K562 (cell line): ENCODE data around the gene AP3S2. TPM values are rescaled to one million over a fixed set of nuclear protein-coding genes. Genes with fewer than 3 reads are reported as not detected.

ENCODE experiments used
- ATAC-seq: fragments of 200-7000 bp; cut with Tn5 transposase; 3 replicates; pipeline ENCODE4 v1.9.1; 2020; ENCODE audit warnings: moderate library complexity
- BruUV-seq: library from RNA; stranded (reverse); fragments of 400-500 nt; replicated peaks from 2 replicates; lab custom pipeline; 2021; lab: Mats Ljungman, UMichigan
- CTCF ChIA-PET: fragments of 300-600 bp; formaldehyde crosslinking; extraction: SDS; loops from one replicate; lab custom pipeline; 2021; ENCODE audit warnings: low intra/inter-chr PET ratio; lab: Yijun Ruan, JAX
- POLR2A ChIA-PET: fragments of 300-600, 350-650 bp; sonication (Branson Sonifier 250); formaldehyde crosslinking; extraction: SDS; loops from one replicate; lab custom pipeline; 2021; ENCODE audit warnings: antibody characterized with exemption, inconsistent platforms; lab: Yijun Ruan, JAX
- DNase-seq, 4 experiments: peaks; one replicate each; pipeline versions ENCODE4 v3.0.0 to v3.0.0-alpha.2; 2011 to 2018; ENCODE audit warnings: low spot score in 3 of 4, mixed read lengths in 3 of 4; ENCODE audit errors: extremely low read depth in 1 of 4
- FAIRE-seq: peaks from 2 replicates; lab custom pipeline; 2011; peaks lifted over from hg19 to GRCh38; lab: Jason Lieb, UNC
- H2AFZ ChIP-seq: 2 replicates; pipeline ENCODE4 v1.6.0; 2011; ENCODE audit warnings: low read depth, low read length, control low read depth, inconsistent platforms
- H3K27ac ChIP-seq: fragments of 200-600 bp; 3 replicates; pipeline ENCODE4 v1.8.0; 2011; ENCODE audit warnings: low read depth, mild to moderate bottlenecking, control low read depth, inconsistent platforms, low read length, moderate library complexity, mixed read lengths; ENCODE audit errors: extremely low read depth
- H3K27me3 ChIP-seq, 2 experiments: fragments of 300-600 bp in 1 of 2; 2 replicates in 1 of 2; 3 replicates in 1 of 2; pipeline versions ENCODE4 v1.6.0 to v1.8.0; 2011; ENCODE audit warnings: inconsistent platforms in 2 of 2, low read length in 2 of 2, mild to moderate bottlenecking in 1 of 2, mixed read lengths in 1 of 2, moderate library complexity in 1 of 2; ENCODE audit not compliant: control insufficient read depth in 2 of 2, insufficient read depth in 2 of 2
- H3K36me3 ChIP-seq: fragments of 300-600 bp; 3 replicates; pipeline ENCODE4 v1.8.0; 2011; ENCODE audit warnings: mild to moderate bottlenecking, low read length, inconsistent platforms; ENCODE audit not compliant: control insufficient read depth, insufficient read depth
- H3K4me1 ChIP-seq, 2 experiments: fragments of 200-600 bp in 1 of 2; replicated peaks in 1 of 2; 2 replicates in 1 of 2; 3 replicates in 1 of 2; pipeline versions ENCODE4 v1.5.1 to v1.8.0; 2011; ENCODE audit warnings: inconsistent platforms in 2 of 2, low read length in 2 of 2, mild to moderate bottlenecking in 1 of 2, mixed read lengths in 1 of 2, moderate library complexity in 1 of 2; ENCODE audit not compliant: control insufficient read depth in 2 of 2, insufficient read depth in 2 of 2
- H3K4me2 ChIP-seq: 2 replicates; pipeline ENCODE4 v1.6.1; 2011; ENCODE audit warnings: low read length, control low read depth, inconsistent platforms, mixed read lengths; ENCODE audit not compliant: insufficient read depth
- H3K4me3 ChIP-seq: fragments of 200-600 bp; sonication (generic), shearing (Covaris generic); 2 replicates; pipeline ENCODE4 v1.5.1; 2016; ENCODE audit warnings: control low read depth, inconsistent platforms
- H3K79me2 ChIP-seq: fragments of 200-600 bp; 3 replicates; pipeline ENCODE4 v1.8.0; 2011; ENCODE audit warnings: low read length, inconsistent platforms; ENCODE audit not compliant: control insufficient read depth, insufficient read depth
- H3K9ac ChIP-seq, 2 experiments: 2 replicates each; pipeline versions ENCODE4 v1.6.0 to v1.6.1; 2011; ENCODE audit warnings: low read depth in 2 of 2, low read length in 2 of 2, control low read depth in 1 of 2, inconsistent platforms in 1 of 2, mild to moderate bottlenecking in 1 of 2, mixed read lengths in 1 of 2; ENCODE audit not compliant: insufficient read depth in 1 of 2
- H3K9me1 ChIP-seq: one replicate; pipeline ENCODE4 v1.6.0; 2011; ENCODE audit warnings: inconsistent platforms, mild to moderate bottlenecking, low read length, moderate library complexity; ENCODE audit not compliant: control insufficient read depth, insufficient read depth
- H3K9me3 ChIP-seq: replicated peaks from 2 replicates; pipeline ENCODE4 v1.5.1; 2011; ENCODE audit warnings: low read depth, low read length, inconsistent platforms; ENCODE audit not compliant: control insufficient read depth, insufficient read depth
- H4K20me1 ChIP-seq: replicated peaks from 2 replicates; pipeline ENCODE4 v1.6.1; 2011; ENCODE audit warnings: low read length, inconsistent platforms, mixed read lengths; ENCODE audit not compliant: control insufficient read depth, insufficient read depth
- C11orf30 ChIP-seq: fragments of 450-650 bp; IDR thresholded peaks from 2 replicates; pipeline ENCODE4 v1.6.1; 2016; ENCODE audit warnings: low read depth, mild to moderate bottlenecking
- GATAD2A ChIP-seq: fragments of 450-650 bp; IDR thresholded peaks from 2 replicates; pipeline ENCODE4 v1.6.1; 2017
- HINFP ChIP-seq: fragments of 450-650 bp; conservative IDR thresholded peaks from 2 replicates; pipeline ENCODE4 v1.6.1; 2016; ENCODE audit warnings: missing genetic modification characterization, low read depth, mild to moderate bottlenecking, control low read depth, missing compliant biosample characterization
- KLF16 ChIP-seq: IDR thresholded peaks from 2 replicates; pipeline ENCODE4 v1.6.1; 2016; ENCODE audit warnings: antibody characterized with exemption
- MAFF ChIP-seq: IDR thresholded peaks from 2 replicates; pipeline ENCODE4 v1.6.1; 2012; ENCODE audit warnings: low read length, improper control_type of control experiment
- MAFG ChIP-seq: fragments of 450-650 bp; conservative IDR thresholded peaks from 2 replicates; pipeline ENCODE4 v1.6.1; 2016; ENCODE audit warnings: missing genetic modification characterization, missing compliant biosample characterization
- NFRKB ChIP-seq: fragments of 450-650 bp; IDR thresholded peaks from 2 replicates; pipeline ENCODE4 v1.6.1; 2016; ENCODE audit warnings: low read depth
- XRCC3 ChIP-seq: fragments of 450-650 bp; IDR thresholded peaks from 2 replicates; pipeline ENCODE4 v1.6.1; 2017; ENCODE audit warnings: mild to moderate bottlenecking, moderate library complexity
- ZFP1 ChIP-seq: fragments of 450-650 bp; formaldehyde crosslinking; IDR thresholded peaks from 2 replicates; pipeline ENCODE4 v1.4.0; 2020; ENCODE audit warnings: mild to moderate bottlenecking, mixed read lengths
- ZNF316 ChIP-seq: fragments of 450-650 bp; IDR thresholded peaks from 2 replicates; pipeline ENCODE4 v1.6.1; 2016
- ZNF77 ChIP-seq: fragments of 250-450 bp; sonication (Bioruptor Pico); IDR thresholded peaks from 2 replicates; pipeline ENCODE4 v1.5.0; 2020
- in situ Hi-C: fragments of 300-500 bp; cut with MboI; formaldehyde crosslinking; loops from 4 replicates; pipeline ENCODE4 v1.15.0; 2018; ENCODE audit warnings: inconsistent platforms, mixed read lengths
- intact Hi-C: fragments of 100-400 bp; cut with micrococcal nuclease; formaldehyde crosslinking; loops from 2 replicates; pipeline ENCODE4 v1.14.2; 2022
- polyA plus RNA-seq, 8 experiments: library from polyadenylated mRNA; depleted of rRNA in 4 of 8; stranded (reverse) in 5 of 8; unstranded in 3 of 8; fragments of >200 nt; fragmentation: Nextera tagmentation in 2 of 8; fragmentation: Illumina TruSeq in 1 of 8; extraction: Ambion mirVana in 2 of 8; extraction: Trizol in 1 of 8; gene quantifications; 2 replicates each; pipeline versions ENCODE4 v1.2.1 to v1.2.3, GENCODE V29; 2011 to 2014; ENCODE audit warnings: inconsistent platforms in 1 of 8, missing spikeins in 1 of 8
- total RNA-seq, 7 experiments: library from RNA; depleted of rRNA in 6 of 7; stranded (reverse); fragments of >200 nt in 6 of 7; fragmentation: Illumina TruSeq in 2 of 7; extraction: Trizol in 2 of 7; gene quantifications; 2 replicates each; pipeline versions ENCODE4 v1.2.1 to v1.2.3, GENCODE V29; 2011 to 2021; ENCODE audit warnings: low replicate concordance in 1 of 7
- TF ChIP-seq, protein P1 (sequence below): sonication (generic); formaldehyde crosslinking; IDR thresholded peaks from 2 replicates; pipeline ENCODE4 v1.8.0; 2022; ENCODE audit warnings: mild to moderate bottlenecking, missing genetic modification reagents
- TF ChIP-seq, protein P2 (sequence below): fragments of 450-650 bp; IDR thresholded peaks from 2 replicates; pipeline ENCODE4 v1.7.0; 2016; ENCODE audit warnings: borderline replicate concordance

The AP3S2 gene
- total and polyA plus RNA-seq, 9 of the 15 experiments (the other 6 are each of a cell fraction or from before 2014, with no cell fraction given) = 16.4 to 54.1 (median 37.4) TPM

GRCh38 chr15:89863918-89864317 is 29.9 kb downstream of the AP3S2 start:
- Histone ChIP-seq H3K9ac (no peak overlapping the region), H3K9me3 (no peaks in the 10 kb centered on the region), H2AFZ (no peak overlapping the region), H3K4me1 (no peaks in the 10 kb centered on the region; a peak in 1 of 5 replicates), H3K27ac (no peak overlapping the region), H3K36me3 (peaks cover 43% of the 10 kb centered on the region), H3K4me3 (no peak overlapping the region), H4K20me1 (no peaks in the 10 kb centered on the region), H3K9me1 (no peaks in the 10 kb centered on the region), H3K79me2 (no peaks in the 10 kb centered on the region), H3K27me3 (no peaks in the 10 kb centered on the region), H3K4me2 (no peak overlapping the region)
- in situ Hi-C loops (no loop called here), intact Hi-C loops (no loop called here)
- TF ChIP-seq C11orf30 = 0 out of 2 replicates have a peak, but pooled peaks have one; percentile 24
- TF ChIP-seq MAFF = 0 out of 2 replicates have a peak, but pooled peaks have one; percentile 7
- no peak for TF ChIP-seq KLF16
- TF ChIP-seq MAFG = 0 out of 2 replicates have a peak, but pooled peaks have one; percentile 51
- no peak for TF ChIP-seq NFRKB
- TF ChIP-seq HINFP (tag) = no peak
- TF ChIP-seq, protein P1, sequence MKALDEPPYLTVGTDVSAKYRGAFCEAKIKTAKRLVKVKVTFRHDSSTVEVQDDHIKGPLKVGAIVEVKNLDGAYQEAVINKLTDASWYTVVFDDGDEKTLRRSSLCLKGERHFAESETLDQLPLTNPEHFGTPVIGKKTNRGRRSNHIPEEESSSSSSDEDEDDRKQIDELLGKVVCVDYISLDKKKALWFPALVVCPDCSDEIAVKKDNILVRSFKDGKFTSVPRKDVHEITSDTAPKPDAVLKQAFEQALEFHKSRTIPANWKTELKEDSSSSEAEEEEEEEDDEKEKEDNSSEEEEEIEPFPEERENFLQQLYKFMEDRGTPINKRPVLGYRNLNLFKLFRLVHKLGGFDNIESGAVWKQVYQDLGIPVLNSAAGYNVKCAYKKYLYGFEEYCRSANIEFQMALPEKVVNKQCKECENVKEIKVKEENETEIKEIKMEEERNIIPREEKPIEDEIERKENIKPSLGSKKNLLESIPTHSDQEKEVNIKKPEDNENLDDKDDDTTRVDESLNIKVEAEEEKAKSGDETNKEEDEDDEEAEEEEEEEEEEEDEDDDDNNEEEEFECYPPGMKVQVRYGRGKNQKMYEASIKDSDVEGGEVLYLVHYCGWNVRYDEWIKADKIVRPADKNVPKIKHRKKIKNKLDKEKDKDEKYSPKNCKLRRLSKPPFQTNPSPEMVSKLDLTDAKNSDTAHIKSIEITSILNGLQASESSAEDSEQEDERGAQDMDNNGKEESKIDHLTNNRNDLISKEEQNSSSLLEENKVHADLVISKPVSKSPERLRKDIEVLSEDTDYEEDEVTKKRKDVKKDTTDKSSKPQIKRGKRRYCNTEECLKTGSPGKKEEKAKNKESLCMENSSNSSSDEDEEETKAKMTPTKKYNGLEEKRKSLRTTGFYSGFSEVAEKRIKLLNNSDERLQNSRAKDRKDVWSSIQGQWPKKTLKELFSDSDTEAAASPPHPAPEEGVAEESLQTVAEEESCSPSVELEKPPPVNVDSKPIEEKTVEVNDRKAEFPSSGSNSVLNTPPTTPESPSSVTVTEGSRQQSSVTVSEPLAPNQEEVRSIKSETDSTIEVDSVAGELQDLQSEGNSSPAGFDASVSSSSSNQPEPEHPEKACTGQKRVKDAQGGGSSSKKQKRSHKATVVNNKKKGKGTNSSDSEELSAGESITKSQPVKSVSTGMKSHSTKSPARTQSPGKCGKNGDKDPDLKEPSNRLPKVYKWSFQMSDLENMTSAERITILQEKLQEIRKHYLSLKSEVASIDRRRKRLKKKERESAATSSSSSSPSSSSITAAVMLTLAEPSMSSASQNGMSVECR (CRISPR knock-in tag) = no peak
- TF ChIP-seq ZNF316 = peak; percentile 69; the same call in 1 of the 2 replicates
- TF ChIP-seq, protein P2, sequence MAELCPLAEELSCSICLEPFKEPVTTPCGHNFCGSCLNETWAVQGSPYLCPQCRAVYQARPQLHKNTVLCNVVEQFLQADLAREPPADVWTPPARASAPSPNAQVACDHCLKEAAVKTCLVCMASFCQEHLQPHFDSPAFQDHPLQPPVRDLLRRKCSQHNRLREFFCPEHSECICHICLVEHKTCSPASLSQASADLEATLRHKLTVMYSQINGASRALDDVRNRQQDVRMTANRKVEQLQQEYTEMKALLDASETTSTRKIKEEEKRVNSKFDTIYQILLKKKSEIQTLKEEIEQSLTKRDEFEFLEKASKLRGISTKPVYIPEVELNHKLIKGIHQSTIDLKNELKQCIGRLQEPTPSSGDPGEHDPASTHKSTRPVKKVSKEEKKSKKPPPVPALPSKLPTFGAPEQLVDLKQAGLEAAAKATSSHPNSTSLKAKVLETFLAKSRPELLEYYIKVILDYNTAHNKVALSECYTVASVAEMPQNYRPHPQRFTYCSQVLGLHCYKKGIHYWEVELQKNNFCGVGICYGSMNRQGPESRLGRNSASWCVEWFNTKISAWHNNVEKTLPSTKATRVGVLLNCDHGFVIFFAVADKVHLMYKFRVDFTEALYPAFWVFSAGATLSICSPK = no peak
- no peak for TF ChIP-seq XRCC3
- TF ChIP-seq GATAD2A = no peak
- TF ChIP-seq ZFP1 = no peak
- no peak for TF ChIP-seq ZNF77 (CRISPR knock-in tag)
- no peak for ATAC-seq
- no TSS peak for BruUV-seq
- FAIRE-seq = no peak
- CTCF ChIA-PET = no interaction called here
- POLR2A ChIA-PET = interaction anchor here (0.6 to 1.1 kb wide), 2 partner anchors 14 to 387 kb away, joined by 3 read pairs; no protein-coding TSS in a partner anchor
- no peak for DNase-seq
